GM18907 (cell line): ENCODE measurements around the gene PDE9A.

Experiments
- ATAC-seq: cut with Tn5 transposase; IDR thresholded peaks from one replicate; pipeline ENCODE4 v1.9.1; 2021; ENCODE audit warnings: mild to moderate bottlenecking, moderate library complexity; ENCODE audit not compliant: unreplicated experiment

The PDE9A gene

GRCh38 chr21:42753804-42754203 lies 100.4 kb downstream of the PDE9A start:
- ATAC-seq, result no peak

GRCh38 chr21:42754270-42754933 lies 101.0 kb downstream of the PDE9A start:
- no peak for ATAC-seq

GRCh38 chr21:42755031-42755665 lies 101.7 kb downstream of the PDE9A start:
- no peak for ATAC-seq

GRCh38 chr21:42755766-42756579 lies 102.6 kb downstream of the PDE9A start:
- no peak for ATAC-seq

GRCh38 chr21:42756580-42757250 lies 103.3 kb downstream of the PDE9A start:
- ATAC-seq, result no peak

- no peak for ATAC-seq
Observed at GRCh38 chr21:42757422-42757821, 104.0 kb downstream of the PDE9A start.

- no peak for ATAC-seq
Observed at GRCh38 chr21:42757826-42758655, 104.6 kb downstream of the PDE9A start.

- ATAC-seq, result no peak
Observed at GRCh38 chr21:42758721-42759593, 105.5 kb downstream of the PDE9A start.

GRCh38 chr21:42759594-42759927 lies 106.1 kb downstream of the PDE9A start:
- no peak for ATAC-seq

GRCh38 chr21:42760361-42760950 lies 107.0 kb downstream of the PDE9A start:
- no peak for ATAC-seq

GRCh38 chr21:42760951-42761751 lies 107.7 kb downstream of the PDE9A start:
- ATAC-seq, result no peak

GRCh38 chr21:42761776-42762335 lies 108.4 kb downstream of the PDE9A start:
- ATAC-seq, result no peak

- no peak for ATAC-seq
Observed at GRCh38 chr21:42763581-42764442, 110.4 kb downstream of the PDE9A start.

- no peak for ATAC-seq
Observed at GRCh38 chr21:42764443-42764760, 111.0 kb downstream of the PDE9A start.

GRCh38 chr21:42764883-42765282 lies 111.5 kb downstream of the PDE9A start:
- no peak for ATAC-seq

GRCh38 chr21:42765656-42766055 lies 112.2 kb downstream of the PDE9A start:
- no peak for ATAC-seq
